HG03175 (cell line): Measurements from ENCODE around the gene ETV1.
"Not testable (repeated sequence)": the region's sequence is repeated elsewhere in the genome, so short reads cannot be mapped to it uniquely, and the experiment has no call there.

ENCODE experiments used
- ATAC-seq: cut with Tn5 transposase; IDR thresholded peaks from one replicate; pipeline ENCODE4 v1.9.1; 2021; ENCODE audit warnings: mild to moderate bottlenecking, moderate library complexity; ENCODE audit not compliant: unreplicated experiment

The ETV1 gene

DNA sequence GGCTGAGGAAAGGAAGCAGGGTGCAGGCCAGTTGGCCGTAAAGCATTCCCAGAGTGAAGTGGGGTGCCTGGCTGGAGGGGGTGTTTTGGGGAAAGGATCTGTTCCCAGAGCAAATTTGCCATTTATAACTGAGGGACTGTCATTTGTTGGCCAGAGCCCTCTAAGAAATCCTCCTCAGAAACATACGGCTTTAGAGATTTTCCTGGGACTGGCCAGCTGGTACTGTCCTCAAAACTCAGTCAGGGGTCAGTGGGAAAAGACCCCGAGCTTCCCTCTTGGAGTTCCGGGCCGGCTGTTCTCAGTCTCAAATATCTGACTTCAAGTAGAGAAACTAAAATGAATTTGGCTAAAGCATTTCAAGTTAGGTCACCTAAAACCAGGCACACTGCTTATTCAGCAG lies 55.9 kb downstream of the ETV1 start:
- ATAC-seq: no peak

DNA sequence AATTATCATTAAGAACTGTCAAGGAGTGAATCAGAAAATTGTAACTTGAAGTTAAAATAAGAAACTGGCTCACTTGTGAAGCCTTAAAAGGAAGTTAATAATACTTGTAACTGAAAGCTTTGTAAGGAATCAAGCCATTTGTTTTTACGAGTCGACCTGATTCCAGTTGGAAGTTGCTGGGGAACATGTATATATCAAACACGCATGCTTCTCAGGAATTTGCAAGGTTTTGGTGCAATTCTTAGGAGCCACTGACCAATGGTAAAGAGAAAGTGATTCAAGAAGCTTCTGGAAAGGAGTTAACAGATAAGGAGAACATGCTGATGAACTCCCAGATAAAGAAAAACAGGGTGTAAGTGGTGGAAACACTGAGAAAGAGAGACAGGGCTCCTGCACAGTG lies 56.4 kb downstream of the ETV1 start:
- no peak for ATAC-seq

DNA sequence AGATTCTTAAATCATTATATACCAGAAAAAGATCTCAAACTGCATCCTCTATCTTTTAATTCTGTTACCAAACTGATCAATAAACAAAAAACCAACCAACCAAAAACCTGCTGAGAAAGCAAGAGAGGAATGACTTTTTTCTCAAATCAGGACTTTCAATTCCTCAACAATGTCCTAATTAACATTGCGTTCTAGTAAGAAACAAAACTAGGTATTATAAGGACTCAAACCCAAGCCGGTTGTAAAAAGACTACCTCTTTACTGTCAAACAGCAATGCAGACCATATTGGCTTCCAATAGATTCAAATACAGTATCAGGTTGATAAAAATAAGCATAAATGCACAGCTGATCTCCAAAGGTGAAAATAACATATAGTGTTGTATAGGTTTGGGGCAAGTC lies 57.3 kb downstream of the ETV1 start:
- ATAC-seq: no peak

DNA sequence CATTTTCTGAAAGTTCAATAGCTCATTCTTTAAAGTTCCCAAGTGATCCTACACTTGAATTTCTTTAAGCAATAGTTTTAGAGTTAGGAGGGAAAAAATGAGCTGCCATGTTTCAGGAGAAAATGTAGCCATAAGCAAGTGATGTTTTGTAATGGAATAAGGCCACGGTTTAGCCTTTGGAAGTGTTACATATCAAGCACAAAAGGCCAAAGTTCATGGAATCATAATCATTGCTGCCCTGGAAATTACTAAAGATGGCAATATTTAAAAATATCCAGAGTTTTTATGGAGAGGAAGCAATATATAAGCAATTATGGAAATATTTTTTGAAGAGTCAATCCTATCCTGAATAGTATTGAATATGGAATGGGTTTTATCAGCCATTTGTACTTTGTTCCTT lies 68.4 kb downstream of the ETV1 start:
- ATAC-seq: no peak

DNA sequence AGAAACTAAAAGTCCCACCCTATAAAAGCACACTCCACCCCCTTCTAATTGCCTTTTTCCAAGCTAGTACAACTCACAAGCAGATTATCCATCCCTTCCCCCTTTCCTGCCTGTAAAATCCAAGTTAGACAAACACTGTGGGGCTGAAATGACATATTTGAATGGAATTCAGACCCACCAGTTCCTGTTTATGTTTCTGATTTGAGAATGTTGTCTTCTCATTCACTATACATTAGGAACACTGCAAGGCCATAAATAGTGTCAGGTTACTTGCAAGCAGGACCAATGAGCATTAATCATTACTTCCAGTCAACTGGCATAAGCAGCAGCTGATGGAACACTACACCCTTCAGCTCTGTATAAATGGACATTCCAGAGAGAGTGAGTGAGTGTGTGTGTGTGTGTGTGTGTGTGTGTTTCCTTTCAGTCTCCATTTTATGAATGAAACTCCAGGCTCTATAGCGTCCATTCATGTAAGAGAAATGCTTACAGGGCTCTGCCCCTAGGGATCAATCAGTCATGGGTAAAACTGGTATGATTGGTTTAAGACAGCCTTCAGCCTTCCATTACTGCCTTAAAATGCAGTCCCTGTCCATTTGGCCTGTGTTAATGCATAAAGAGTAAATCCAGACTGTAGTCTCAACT lies 69.3 kb downstream of the ETV1 start:
- ATAC-seq: no peak

DNA sequence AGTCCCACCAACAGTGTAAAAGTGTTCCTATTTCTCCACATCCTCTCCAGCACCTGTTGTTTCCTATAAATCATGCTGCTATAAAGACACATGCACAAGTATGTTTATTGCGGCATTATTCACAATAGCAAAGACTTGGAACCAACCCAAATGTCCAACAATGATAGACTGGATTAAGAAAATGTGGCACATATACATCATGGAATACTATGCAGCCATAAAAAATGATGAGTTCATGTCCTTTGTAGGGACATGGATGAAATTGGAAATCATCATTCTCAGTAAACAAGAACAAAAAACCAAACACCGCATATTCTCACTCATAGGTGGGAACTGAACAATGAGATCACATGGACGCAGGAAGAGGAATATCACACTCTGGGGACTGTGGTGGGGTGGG lies 71.1 kb downstream of the ETV1 start:
- ATAC-seq: not testable (repeated sequence)

DNA sequence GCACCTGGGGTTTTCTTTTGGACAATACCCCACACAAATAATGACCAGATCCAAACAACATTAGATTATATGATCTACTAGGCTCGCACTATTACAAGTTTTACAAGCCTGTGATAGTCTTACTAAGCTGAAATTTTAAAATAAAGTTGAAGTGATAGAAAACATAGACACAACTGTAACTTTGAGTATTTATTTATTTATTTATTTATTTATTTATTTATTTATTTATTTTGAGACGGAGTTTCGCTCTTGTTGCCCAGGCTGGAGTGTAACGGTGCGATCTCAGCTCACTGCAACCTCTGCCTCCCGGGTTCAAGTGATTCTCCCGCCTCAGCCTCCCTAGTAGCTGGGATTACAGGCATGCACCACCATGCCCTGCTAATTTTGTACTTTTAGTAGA lies 72.4 kb downstream of the ETV1 start:
- not testable (repeated sequence) for ATAC-seq

DNA sequence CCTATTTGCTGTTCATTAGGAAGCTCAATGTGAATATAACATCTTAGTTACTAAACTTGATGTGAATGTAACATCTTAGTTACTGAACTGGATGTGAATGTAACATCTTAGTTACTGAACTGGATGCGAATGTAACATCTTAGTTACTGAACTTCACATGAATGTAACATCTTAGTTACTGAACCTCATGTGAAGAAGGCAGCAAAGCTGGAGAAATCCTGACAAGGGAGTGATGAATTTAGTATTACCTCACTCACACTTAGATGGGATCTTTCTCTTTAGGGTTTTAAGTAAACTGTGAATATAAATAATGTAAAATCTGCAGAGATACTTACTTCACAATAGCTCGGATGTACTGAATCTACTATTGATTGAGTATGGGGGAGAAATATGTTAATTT lies 73.6 kb downstream of the ETV1 start:
- ATAC-seq: no peak

DNA sequence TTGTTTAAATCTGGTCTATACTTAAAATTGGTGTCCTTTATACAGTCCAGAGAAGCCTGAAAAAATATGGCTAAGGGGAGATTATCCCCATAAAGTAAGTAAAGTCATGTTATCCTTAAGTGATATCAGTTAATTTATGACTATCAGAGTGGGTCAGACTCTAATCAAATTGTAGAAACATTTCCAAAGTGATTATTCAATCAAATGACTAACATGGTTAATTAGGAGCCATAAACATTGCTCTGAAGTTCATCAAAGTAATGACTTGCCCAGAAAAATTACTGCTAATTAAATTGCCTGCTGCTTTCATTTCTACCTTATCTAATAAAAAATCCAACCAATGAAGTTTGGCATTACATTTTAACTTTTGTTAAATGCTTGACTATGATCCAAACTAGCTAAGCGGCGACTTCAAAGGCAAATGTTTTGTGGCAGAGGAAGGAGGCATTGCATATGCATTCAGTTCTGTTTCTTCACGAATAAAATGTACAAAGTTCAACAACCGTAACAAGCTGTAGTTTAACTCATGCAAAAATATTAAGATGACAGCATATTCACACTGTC lies 76.7 kb downstream of the ETV1 start:
- no peak for ATAC-seq

DNA sequence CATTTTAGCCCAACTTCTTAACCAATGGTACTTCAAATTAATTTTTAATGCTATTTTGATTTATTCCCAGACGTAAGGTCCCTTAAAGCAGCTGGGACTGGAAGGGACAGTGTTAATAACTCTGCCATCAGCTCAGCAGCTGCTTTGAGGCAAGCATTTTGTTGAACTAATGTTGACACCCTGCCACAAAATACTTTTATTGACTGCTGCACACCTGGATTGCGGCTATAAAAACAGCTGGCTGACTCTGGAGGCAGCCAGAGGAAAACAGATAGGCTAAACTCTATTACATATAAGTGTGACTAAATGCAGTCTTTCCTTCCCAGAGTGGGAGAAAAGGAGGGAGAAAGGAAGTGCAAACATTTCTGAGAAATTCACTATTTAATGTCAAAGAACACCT lies 77.6 kb downstream of the ETV1 start:
- no peak for ATAC-seq

DNA sequence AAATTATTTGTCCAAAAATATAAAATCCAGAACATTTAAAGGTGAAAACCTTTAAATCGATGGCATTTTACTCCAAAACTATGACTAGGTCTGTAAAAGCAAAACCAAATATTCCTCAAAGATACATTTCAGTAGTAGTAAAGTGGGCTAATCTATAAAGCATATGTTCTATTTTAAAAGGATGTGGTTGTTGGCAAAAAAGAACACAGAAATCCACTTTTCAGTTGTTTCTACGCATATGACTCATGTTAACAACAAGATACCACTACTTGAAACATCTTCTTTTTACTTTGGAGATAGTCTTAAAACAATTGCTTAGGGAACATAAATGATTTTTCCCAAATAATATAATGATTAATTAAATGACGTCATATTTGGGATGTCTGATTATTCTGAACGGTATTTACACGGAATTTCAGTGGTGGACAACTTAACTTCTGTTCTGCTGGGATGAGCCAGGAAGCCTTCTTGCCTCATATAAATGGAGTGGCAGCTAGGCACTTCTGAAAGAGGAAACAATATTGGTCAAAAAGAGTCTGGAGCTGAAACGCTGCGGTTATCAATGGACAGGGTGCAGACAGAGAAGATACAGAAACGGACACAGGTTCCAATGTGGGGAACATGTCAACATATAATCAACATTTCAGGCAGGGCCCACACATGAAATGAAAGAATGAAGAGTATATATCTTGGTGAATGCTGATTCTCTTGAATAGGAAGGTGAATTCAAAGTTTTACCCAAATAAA lies 78.5 kb downstream of the ETV1 start:
- no peak for ATAC-seq

DNA sequence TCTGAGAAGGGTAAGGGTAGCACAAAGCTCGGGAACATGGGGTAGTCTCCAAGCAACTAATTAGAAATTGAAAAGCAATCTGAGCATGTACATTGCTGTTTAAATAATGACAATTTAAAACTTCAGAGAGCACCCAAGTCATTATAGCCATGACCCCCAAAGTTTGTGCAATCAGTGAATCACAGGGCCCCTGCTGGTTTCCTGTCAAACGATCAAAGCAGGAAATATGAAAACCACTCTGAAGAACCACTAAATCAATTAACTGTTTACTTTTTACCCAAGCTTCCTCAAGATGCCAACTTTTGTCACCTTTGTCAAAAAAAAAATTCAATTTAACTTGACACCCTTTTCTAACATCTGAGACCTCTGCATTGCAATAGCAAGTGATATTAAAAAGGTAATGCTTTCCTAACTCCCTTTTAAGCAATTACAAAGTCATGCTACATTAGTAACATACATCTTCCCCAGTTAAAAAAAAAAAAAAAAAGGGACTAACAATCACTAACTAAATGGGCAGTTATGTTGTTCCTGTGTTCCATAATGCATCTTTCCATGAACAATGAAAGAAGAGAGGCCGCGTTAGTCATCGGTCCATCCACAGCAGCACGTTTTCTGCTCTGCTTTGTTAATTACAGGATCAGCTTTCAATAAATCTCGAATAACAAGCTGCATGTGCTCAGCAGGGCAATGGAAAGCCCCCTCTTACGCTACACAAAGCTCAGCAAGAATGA lies 80.6 kb downstream of the ETV1 start:
- ATAC-seq: no peak

DNA sequence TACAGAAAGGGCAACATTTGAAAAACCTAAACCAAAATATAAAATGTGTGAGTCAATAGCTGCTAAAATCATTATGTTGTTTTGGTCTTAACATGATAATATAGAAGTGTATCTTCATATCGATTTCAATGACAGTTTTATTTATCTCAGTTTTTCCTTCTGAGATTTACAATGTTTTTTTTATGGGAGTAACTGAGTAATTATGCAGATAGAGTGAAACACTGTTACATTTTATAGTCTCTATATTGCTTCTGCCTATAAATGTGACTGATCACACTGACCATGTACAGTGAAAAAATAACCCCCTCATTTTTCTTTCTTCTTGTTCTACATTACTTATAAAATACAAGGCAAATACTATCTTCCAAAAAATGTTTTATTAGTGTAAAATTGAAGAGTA lies 81.6 kb downstream of the ETV1 start:
- ATAC-seq: no peak

DNA sequence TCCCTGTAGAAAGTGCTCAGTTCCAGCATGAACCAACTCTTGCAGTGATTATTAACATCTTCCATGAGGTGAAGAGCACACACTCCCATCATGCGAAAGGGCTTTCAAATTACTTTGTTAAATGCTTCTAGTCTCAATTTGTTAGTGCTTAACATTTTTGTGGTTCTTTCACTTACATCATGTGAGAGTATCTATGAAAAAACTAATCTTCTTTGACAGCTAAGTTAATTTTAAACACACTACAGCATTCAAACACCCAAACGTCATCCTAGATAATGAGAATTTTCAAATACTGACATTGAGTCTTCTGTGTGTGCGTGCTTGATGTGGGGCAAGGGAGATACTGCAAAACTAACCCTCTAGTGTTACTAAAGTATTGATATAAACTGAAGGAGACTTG lies 84.8 kb downstream of the ETV1 start:
- ATAC-seq: no peak

DNA sequence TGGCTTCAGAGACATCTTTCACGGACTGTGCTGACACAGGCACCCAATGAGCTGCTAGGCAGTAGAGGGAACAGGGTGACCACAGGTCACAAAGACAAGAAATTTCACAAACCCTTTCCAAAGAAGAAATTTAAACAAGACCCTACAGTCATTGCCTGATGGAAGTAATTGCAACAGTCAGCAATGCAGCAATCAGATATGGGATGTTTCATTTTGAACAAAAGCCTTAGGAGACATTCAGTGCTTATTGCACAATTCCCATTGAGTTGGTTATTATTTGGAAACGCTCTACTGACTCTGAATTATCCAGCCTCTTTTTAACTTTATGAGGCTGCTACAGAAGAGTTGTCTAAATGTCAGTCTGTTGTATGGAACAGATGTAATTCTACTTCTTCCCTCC lies 85.5 kb downstream of the ETV1 start:
- no peak for ATAC-seq

DNA sequence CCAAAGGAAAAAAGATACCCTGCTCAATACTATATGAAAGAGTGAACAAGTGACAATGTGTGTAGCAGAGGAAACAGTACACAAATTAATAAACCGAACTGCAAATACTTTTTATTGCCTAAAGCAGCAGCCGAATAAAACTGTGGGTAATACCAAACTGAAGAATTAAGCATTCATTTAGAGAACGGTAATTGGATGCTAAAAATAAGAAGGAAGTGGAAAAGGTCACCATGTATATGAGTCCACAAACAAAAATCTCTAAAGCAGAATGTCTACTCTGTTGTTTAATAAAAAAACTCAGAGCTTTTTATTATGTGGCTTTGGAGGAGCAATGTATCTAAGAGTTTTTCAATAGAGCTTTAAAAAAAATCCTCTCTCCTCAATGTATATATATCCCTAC lies 87.9 kb downstream of the ETV1 start:
- no peak for ATAC-seq

DNA sequence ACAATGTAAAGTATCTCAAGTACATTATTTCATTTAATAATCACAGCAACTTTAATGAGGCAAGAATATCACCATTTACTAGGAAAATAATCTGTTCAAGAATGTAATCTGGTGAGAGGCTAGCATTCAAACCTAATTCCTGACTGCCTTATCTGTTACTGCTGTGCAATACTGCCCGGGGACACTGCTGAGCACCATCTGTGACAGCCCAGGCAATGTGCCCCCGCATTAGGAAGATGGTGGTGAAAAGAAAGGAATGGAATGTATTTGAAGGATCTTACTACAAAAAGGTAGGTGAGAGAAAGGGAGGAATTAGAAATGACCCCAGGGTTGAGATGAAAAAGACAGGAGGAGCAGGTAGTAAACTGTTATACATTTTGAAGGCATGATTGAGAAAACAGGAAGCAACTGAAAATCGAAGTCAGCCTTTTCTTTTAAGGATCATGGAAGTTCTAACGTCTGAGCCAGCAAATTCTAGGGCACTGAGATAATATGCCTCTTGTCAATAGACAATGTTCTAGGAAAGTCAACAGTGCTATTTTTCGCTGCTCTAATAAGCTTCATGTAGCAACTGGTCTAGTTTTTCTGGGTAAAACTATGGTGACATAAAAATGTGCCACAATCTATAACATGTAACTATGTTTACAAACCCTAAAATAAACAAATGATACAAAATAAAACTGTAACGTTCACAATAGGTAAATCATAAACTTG lies 90.4 kb downstream of the ETV1 start:
- ATAC-seq: no peak

DNA sequence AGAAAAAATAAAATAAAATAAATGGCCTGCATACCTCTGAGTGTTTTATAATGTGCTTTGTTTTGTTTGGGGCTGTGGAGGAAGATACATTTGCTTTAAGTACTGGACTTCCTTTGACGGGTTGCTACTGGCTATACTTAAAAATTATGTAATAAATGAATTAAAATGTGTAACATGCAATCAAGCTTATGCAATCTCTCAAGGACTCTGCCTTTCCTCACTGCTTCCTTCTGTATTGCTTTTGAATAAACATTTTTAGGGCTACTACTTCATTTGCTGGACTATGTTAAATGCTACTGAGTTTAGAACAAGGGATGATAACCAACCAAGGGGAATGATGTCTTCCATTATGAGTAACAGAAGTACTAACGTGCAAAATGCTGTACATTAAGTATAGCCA lies 91.6 kb downstream of the ETV1 start:
- no peak for ATAC-seq

DNA sequence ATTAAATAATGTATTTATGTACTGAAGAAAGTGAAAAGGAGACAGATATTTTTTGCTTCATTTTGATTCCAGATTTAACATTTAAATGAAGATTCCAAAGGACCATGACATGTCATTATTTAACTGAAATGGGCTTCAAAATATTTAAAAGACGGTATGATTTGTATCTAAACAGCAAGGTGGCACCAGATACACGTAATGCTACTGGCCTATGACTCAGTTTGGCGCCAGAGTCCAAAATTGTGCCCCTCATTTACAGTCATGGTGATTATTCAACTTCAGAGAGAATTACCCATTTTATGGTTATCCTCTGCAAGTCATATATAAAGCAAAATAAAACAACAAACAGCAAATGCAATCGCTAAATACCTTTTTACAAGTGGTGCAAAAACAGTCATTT lies 94.5 kb downstream of the ETV1 start:
- no peak for ATAC-seq

DNA sequence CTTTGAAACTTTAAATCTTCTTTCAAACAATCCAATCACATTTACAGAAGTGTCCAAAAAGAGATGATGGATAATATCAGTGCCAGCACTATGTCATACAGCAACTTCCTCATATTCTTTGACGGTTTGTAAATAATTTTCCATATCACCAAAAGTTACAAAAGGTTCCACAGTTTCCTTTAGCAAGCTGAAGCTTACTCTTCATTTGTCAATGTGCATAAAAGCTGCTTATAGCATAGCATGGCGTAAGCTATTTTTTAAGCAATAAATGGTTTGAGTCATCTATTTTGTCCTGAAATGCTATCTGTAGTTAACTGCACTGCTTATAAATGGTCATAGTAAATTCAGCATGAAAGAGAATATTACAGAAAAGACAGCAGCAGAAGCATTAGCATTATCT lies 95.1 kb downstream of the ETV1 start:
- no peak for ATAC-seq

DNA sequence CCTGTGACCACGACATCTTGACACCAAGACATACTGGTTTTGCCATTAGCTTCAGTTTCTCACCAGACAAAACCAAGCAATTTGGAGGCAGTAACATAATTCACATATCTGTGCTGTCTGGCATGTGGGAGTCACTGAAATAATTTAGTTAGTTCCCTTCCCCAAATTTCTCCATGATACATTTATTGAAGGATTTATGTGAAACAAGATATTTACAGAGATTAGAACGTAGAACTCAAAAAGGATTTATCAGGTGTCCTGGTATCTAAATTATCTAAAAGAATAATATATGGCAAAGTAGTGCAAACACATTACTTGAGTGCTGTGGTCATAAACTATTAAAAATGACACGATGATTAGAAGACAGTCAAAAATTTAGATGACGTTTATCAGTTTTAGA lies 98.7 kb downstream of the ETV1 start:
- ATAC-seq: no peak
